ENCODE measurements around the gene PRKCE. TPM values are rescaled to one million over a fixed set of nuclear protein-coding genes. Genes with fewer than 3 reads are reported as not detected.

PRKCE gene
- total RNA-seq, 2 experiments from 2014 or later: 17.0 to 42.1 TPM

GRCh38 chr2:45646289-45646688, 5.2 kb upstream of the PRKCE start:
- Histone ChIP-seq H3K79me2 (ENCODE audit: insufficient read depth, low read depth, low read length) (no peaks in the 10 kb centered on the region), H3K36me3 (ENCODE audit: insufficient read depth, low read length) (no peaks in the 10 kb centered on the region), H3K4me3 (ENCODE audit: low read depth, low read length, poor library complexity, severe bottlenecking) (no peak overlapping the region), H2AFZ (ENCODE audit: low read length) (no peak overlapping the region), H3K4me1 (ENCODE audit: insufficient read depth, low read length, poor library complexity, severe bottlenecking) (peaks cover 7% of the 10 kb centered on the region), H3K9me3 (ENCODE audit: low read length) (no peaks in the 10 kb centered on the region), H4K20me1 (ENCODE audit: insufficient read depth, low read length) (no peaks in the 10 kb centered on the region), H3K9me2 (ENCODE audit: insufficient read depth, low read length) (no peaks in the 10 kb centered on the region), H3K4me2 (ENCODE audit: low read length) (no peak overlapping the region), H3K27ac (ENCODE audit: low read depth, low read length, poor library complexity, severe bottlenecking) (no peak overlapping the region)
- intact Hi-C loops (cut with micrococcal nuclease; ENCODE audit: unreplicated experiment): loop anchor here (10.0 kb wide), 1 partner anchor 719 kb away; no protein-coding TSS in a partner anchor
- ChIA-PET CTCF (ENCODE audit: unreplicated experiment) (interaction anchor here (0.6 to 1.4 kb wide), 2 partner anchors 188 to 298 kb away, joined by 3 to 4 read pairs; no protein-coding TSS in a partner anchor), POLR2A (interaction anchor here (0.7 to 1.6 kb wide), 2 partner anchors 190 to 201 kb away, joined by 3 to 6 read pairs; no protein-coding TSS in a partner anchor)
- no peak for DNase-seq (ENCODE audit: low spot score)
- TF ChIP-seq EZH2phosphoT487 (IDR thresholded peaks at IDR 0.05; ENCODE audit: borderline replicate concordance, low read depth, low read length): no peak
- TF ChIP-seq CTCF (conservative IDR thresholded peaks at IDR 0.05; ENCODE audit: low read length): no peak
- BruUV-seq (replicated peaks): no TSS peak

- no peak overlapping the region for H3K4me2 ChIP-seq (ENCODE audit: low read length)
- intact Hi-C loops (cut with micrococcal nuclease; ENCODE audit: unreplicated experiment): loop anchor here (10.0 kb wide), 1 partner anchor 717 kb away; no protein-coding TSS in a partner anchor
- no peaks in the 10 kb centered on the region for H3K9me2 ChIP-seq (ENCODE audit: insufficient read depth, low read length)
- no peaks in the 10 kb centered on the region for H3K9me3 ChIP-seq (ENCODE audit: low read length)
- H3K27ac ChIP-seq (ENCODE audit: low read depth, low read length, poor library complexity, severe bottlenecking): no peak overlapping the region
- POLR2A ChIA-PET: interaction anchor here (0.6 kb wide), 1 partner anchor 98 kb away, joined by 4 read pairs; no protein-coding TSS in a partner anchor
- TF ChIP-seq CTCF (conservative IDR thresholded peaks at IDR 0.05; ENCODE audit: low read length): no peak
- TF ChIP-seq EZH2phosphoT487 (IDR thresholded peaks at IDR 0.05; ENCODE audit: borderline replicate concordance, low read depth, low read length): no peak
- DNase-seq (ENCODE audit: low spot score): no peak
- no peaks in the 10 kb centered on the region for H3K79me2 ChIP-seq (ENCODE audit: insufficient read depth, low read depth, low read length)
- no TSS peak for BruUV-seq (replicated peaks)
- CTCF ChIA-PET (ENCODE audit: unreplicated experiment): no interaction called here
- no peaks in the 10 kb centered on the region for H3K36me3 ChIP-seq (ENCODE audit: insufficient read depth, low read length)
- no peak overlapping the region for H3K4me3 ChIP-seq (ENCODE audit: low read depth, low read length, poor library complexity, severe bottlenecking)
- no peak overlapping the region for H2AFZ ChIP-seq (ENCODE audit: low read length)
- peaks cover 14% of the 10 kb centered on the region for H3K4me1 ChIP-seq (ENCODE audit: insufficient read depth, low read length, poor library complexity, severe bottlenecking)
- H4K20me1 ChIP-seq (ENCODE audit: insufficient read depth, low read length): no peaks in the 10 kb centered on the region
Measured at GRCh38 chr2:45647356-45647755, 4.1 kb upstream of the PRKCE start.

GRCh38 chr2:45647986-45648520, 3.4 kb upstream of the PRKCE start:
- Histone ChIP-seq H3K4me3 (ENCODE audit: low read depth, low read length, poor library complexity, severe bottlenecking) (no peak overlapping the region), H2AFZ (ENCODE audit: low read length) (no peak overlapping the region), H3K36me3 (ENCODE audit: insufficient read depth, low read length) (no peaks in the 10 kb centered on the region), H3K4me2 (ENCODE audit: low read length) (no peak overlapping the region), H3K4me1 (ENCODE audit: insufficient read depth, low read length, poor library complexity, severe bottlenecking) (peaks cover 19% of the 10 kb centered on the region), H3K9me2 (ENCODE audit: insufficient read depth, low read length) (no peaks in the 10 kb centered on the region), H3K9me3 (ENCODE audit: low read length) (no peaks in the 10 kb centered on the region), H4K20me1 (ENCODE audit: insufficient read depth, low read length) (no peaks in the 10 kb centered on the region; the same call in 1 of the 2 replicates), H3K27ac (ENCODE audit: low read depth, low read length, poor library complexity, severe bottlenecking) (no peak overlapping the region), H3K79me2 (ENCODE audit: insufficient read depth, low read depth, low read length) (peaks cover 2% of the 10 kb centered on the region; the same call in 1 of the 2 replicates)
- TF ChIP-seq CTCF (conservative IDR thresholded peaks at IDR 0.05; ENCODE audit: low read length): no peak
- TF ChIP-seq EZH2phosphoT487 (IDR thresholded peaks at IDR 0.05; ENCODE audit: borderline replicate concordance, low read depth, low read length): no peak
- POLR2A ChIA-PET: interaction anchor here (0.6 to 0.9 kb wide), 2 partner anchors 99 to 188 kb away, joined by 3 to 4 read pairs; no protein-coding TSS in a partner anchor
- intact Hi-C loops (cut with micrococcal nuclease; ENCODE audit: unreplicated experiment): loop anchor here (10.0 kb wide), 1 partner anchor 717 kb away; no protein-coding TSS in a partner anchor
- BruUV-seq (replicated peaks): no TSS peak
- CTCF ChIA-PET (ENCODE audit: unreplicated experiment): no interaction called here
- no peak for DNase-seq (ENCODE audit: low spot score)

All from OCI-LY7 (cell line).